ENCODE data around the gene THAP10. TPM values are rescaled to one million over a fixed set of nuclear protein-coding genes. Genes with fewer than 3 reads are reported as not detected.
A peak's percentile ranks its signal among the peaks of the same experiment; 100 is the strongest.

Gene THAP10
- total RNA-seq, 2 experiments from 2014 or later: not detected

- intact Hi-C loops (cut with micrococcal nuclease): no loop called here
- ChIA-PET CTCF (no interaction called here), POLR2A (interaction anchor here (0.5 kb wide), 1 partner anchor 147 kb away, joined by 3 read pairs; no protein-coding TSS in a partner anchor)
- no peak for TF ChIP-seq CTCF (IDR thresholded peaks at IDR 0.05)
- Mint-ChIP-seq H3K4me3 (peak within 1 kb of the TSS; percentile 55), H3K4me1 (ENCODE audit: low read depth) (peaks cover 6% of the 10 kb centered on the region), H3K27me3 (peaks cover 40% of the 10 kb centered on the region), H3K36me3 (ENCODE audit: low read depth) (no peaks in the 10 kb centered on the region), H3K27ac (no peak within 1 kb of the TSS), H3K9me3 (no peaks in the 10 kb centered on the region)
- DNase-seq (peak; percentile 13), ATAC-seq (peak; percentile 66)
These were observed 38.1 kb downstream of the THAP10 start, which contains the start of gene LARP6 for GRCh38 chr15:70853973-70854665. Gene LARP6 (minus strand): TSS chr15:70854157. CDS start chr15:70854088, 69 bp downstream.

DNA sequence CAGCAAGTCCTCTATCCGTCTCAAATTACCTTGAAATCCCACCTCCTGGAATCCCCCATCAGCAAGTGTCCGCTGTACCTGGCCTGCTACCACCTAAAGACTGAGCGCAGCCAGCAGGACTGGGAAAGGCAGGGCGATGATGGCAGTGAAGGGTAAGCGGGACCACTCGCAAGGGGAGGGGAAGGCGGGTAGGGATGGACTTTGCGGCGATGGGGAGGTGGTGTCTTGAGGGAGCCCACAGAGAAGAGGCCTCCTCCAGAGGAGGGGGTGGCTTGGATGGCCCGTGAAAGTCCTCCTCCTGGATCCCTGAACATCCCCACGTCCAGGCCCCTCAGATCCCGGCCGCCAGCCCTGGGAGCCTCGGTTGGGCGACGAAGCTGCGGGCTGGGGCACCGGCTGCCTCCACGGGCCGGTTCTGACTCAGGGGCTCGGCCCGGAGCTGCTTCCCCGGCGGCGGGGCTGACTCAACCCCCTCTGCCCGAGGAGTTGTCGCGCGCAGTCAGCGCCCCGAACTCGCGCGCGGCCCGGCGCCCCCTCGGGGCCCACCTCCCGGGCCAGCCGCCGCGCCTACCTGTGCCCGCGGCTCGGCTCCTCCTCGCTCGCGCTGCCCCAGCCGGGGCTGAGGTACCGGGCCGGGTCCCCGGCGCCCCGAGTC is 38.8 kb downstream of the THAP10 start:
- H3K4me1 Mint-ChIP-seq (ENCODE audit: low read depth): peaks cover 6% of the 10 kb centered on the region
- H3K9me3 Mint-ChIP-seq: no peaks in the 10 kb centered on the region
- no peaks in the 10 kb centered on the region for H3K36me3 Mint-ChIP-seq (ENCODE audit: low read depth)
- no peak overlapping the region for H3K27ac Mint-ChIP-seq
- CTCF ChIA-PET: interaction anchor here (0.6 kb wide), 1 partner anchor 167 kb away, joined by 3 read pairs; no protein-coding TSS in a partner anchor
- DNase-seq: peak; percentile 19
- no peak for TF ChIP-seq CTCF (IDR thresholded peaks at IDR 0.05)
- H3K27me3 Mint-ChIP-seq: peaks cover 40% of the 10 kb centered on the region
- POLR2A ChIA-PET: interaction anchor here (0.5 kb wide), 1 partner anchor 148 kb away, joined by 3 read pairs; no protein-coding TSS in a partner anchor
- peak overlapping the region; percentile 43 for H3K4me3 Mint-ChIP-seq
- intact Hi-C loops (cut with micrococcal nuclease): no loop called here
- peak; percentile 55 for ATAC-seq

DNA sequence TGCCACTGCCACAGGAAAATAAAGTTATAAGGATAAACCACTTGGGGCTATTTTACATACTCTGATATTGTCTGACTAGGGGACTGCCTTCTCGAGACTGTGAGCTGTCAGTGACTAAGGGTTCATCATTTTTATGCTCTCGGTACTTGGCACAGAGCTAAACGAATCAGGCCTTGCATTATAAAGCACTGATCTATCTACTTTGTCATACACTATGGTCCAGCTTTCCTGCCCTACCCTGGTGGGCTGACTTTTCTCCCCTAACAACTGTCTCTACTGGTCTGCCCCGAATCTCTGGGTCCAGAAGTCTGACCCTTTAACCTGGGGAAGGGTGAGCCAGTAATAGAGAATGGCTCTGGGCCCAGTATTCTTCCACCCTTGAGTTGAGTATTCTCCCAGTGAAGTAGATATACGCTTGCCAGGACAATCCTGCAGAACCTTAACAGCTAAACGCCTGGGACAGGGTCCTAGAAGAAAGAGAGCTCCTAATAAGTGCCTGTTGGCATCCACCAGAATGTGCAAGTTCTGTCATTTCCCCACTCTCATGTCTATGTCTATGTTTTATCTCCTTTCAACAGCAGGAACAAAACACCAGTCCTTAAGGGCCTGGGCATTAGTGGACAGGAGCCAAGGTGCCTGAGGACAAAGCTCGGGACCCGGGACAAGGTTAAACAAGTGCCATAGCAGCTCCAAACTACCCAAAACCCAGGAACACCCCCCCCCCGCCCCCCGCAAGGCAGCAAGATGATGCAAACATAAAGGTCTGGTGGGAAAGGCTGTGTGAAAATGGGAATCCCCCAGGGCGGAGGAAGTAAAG is 39.5 kb downstream of the THAP10 start:
- Mint-ChIP-seq H3K27me3 (peaks cover 42% of the 10 kb centered on the region), H3K9me3 (no peaks in the 10 kb centered on the region), H3K4me1 (ENCODE audit: low read depth) (peaks cover 6% of the 10 kb centered on the region), H3K27ac (no peak overlapping the region), H3K4me3 (peak overlapping the region; percentile 43), H3K36me3 (ENCODE audit: low read depth) (no peaks in the 10 kb centered on the region)
- DNase-seq (no peak), ATAC-seq (no peak)
- ChIA-PET CTCF (interaction anchor here (0.6 kb wide), 1 partner anchor 168 kb away, joined by 3 read pairs; no protein-coding TSS in a partner anchor), POLR2A (no interaction called here)
- no peak for TF ChIP-seq CTCF (IDR thresholded peaks at IDR 0.05)
- intact Hi-C loops (cut with micrococcal nuclease): no loop called here

DNA sequence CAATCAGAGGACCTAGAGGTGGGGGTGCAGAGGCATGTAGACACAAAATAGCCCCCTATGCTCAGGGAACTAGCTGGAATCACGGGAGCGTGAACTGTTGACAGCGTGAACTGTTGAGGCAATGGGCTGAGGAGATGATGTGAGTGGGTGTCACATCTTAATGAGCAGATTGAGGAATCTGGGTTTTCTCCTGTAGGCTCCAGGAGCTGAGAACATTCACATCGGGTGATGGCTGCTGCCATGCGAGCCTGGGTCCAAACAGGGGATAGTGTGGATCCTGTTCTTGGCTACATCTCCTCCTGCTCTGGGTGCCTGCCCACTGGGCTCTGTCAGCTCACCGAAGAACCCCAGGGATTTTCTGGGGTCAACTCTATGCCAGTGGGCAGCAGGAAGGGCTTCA is 40.3 kb downstream of the THAP10 start:
- no peaks in the 10 kb centered on the region for H3K9me3 Mint-ChIP-seq
- POLR2A ChIA-PET: no interaction called here

More for the DNA sequence above, 40.3 kb downstream of the THAP10 start:
- ATAC-seq (no peak), DNase-seq (no peak)
- CTCF ChIA-PET: no interaction called here
- Mint-ChIP-seq H3K36me3 (ENCODE audit: low read depth) (no peaks in the 10 kb centered on the region), H3K27me3 (peaks cover 46% of the 10 kb centered on the region), H3K4me3 (no peak overlapping the region), H3K4me1 (ENCODE audit: low read depth) (peaks cover 6% of the 10 kb centered on the region), H3K27ac (no peak overlapping the region)
- intact Hi-C loops (cut with micrococcal nuclease): no loop called here
- TF ChIP-seq CTCF (IDR thresholded peaks at IDR 0.05): no peak

All from activated CD8-positive, alpha-beta T cell treated with anti-CD3 and anti-CD28 coated beads for 36 hours (primary cell).